ENCODE data around the gene MYEF2. TPM values are rescaled to one million over a fixed set of nuclear protein-coding genes. Genes with fewer than 3 reads are reported as not detected.
A peak's percentile ranks its signal among the peaks of the same experiment; 100 is the strongest.

The MYEF2 gene
- total RNA-seq, 4 donors from 2014 or later: 3.4 to 16.3 (median 5.9) TPM

DNA sequence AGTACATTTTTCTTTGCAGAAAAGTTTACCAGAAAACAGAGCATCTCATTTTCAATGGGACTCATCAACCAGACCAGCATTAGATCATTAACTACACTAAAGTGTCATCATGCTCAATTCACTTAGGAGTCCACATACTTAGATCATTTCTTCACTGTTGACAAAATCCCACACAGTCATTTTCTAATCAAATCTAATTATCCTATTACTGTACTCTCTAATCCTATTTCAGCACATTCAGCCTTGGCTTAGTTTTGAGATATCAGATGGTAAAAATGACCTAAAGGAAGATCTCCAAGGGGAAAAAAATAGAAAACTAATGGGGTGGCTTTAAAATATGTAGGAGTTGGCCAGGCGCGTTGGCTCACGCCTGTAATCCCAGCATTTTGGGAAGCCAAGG, 8.2 kb upstream of the MYEF2 start:
- Histone ChIP-seq H3K9me3 (no peaks in the 10 kb centered on the region), H3K27ac (no peak overlapping the region), H3K4me3 (no peak overlapping the region), H3K27me3 (peaks cover 4% of the 10 kb centered on the region), H3K4me1 (no peaks in the 10 kb centered on the region), H3K36me3 (no peaks in the 10 kb centered on the region)
- no peak for DNase-seq (ENCODE audit: low spot score in 2 of 2)
- WGBS: 94% methylated on average over 3 of the region's 3 CpGs
- TF ChIP-seq POLR2AphosphoS5 (IDR thresholded peaks at IDR 0.05): no peak
- TF ChIP-seq, protein P1, sequence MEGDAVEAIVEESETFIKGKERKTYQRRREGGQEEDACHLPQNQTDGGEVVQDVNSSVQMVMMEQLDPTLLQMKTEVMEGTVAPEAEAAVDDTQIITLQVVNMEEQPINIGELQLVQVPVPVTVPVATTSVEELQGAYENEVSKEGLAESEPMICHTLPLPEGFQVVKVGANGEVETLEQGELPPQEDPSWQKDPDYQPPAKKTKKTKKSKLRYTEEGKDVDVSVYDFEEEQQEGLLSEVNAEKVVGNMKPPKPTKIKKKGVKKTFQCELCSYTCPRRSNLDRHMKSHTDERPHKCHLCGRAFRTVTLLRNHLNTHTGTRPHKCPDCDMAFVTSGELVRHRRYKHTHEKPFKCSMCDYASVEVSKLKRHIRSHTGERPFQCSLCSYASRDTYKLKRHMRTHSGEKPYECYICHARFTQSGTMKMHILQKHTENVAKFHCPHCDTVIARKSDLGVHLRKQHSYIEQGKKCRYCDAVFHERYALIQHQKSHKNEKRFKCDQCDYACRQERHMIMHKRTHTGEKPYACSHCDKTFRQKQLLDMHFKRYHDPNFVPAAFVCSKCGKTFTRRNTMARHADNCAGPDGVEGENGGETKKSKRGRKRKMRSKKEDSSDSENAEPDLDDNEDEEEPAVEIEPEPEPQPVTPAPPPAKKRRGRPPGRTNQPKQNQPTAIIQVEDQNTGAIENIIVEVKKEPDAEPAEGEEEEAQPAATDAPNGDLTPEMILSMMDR (IDR thresholded peaks at IDR 0.05): no peak
- TF ChIP-seq EP300 (IDR thresholded peaks at IDR 0.05): no peak
- TF ChIP-seq POLR2A (IDR thresholded peaks at IDR 0.05): no peak

DNA sequence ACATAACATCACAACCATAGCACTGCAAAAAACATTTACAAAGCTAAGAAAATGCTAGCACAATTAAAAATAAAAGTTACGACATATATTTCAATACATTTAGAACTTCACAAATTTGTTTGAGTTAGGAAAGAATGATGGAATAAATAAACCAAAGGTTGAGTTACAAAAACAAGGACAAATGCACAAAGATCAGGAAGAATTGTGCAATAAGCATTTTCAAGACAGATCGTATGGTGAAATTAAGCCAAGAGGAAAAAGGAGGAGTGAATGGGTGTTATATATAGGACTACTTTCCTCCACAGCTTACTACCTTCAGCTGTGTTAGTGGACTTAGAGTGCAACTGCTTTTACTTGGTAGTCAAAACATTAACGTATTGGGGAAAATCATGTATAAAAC, 7.4 kb upstream of the MYEF2 start:
- H3K4me3 ChIP-seq: no peak overlapping the region
- no peak for DNase-seq (ENCODE audit: low spot score in 2 of 2)
- H3K27ac ChIP-seq: no peak overlapping the region
- 87% methylated on average over 3 of the region's 3 CpGs for WGBS
- no peaks in the 10 kb centered on the region for H3K36me3 ChIP-seq
- TF ChIP-seq, protein P1 (IDR thresholded peaks at IDR 0.05): no peak
- no peak for TF ChIP-seq POLR2AphosphoS5 (IDR thresholded peaks at IDR 0.05)
- TF ChIP-seq EP300 (IDR thresholded peaks at IDR 0.05): no peak
- no peak for TF ChIP-seq POLR2A (IDR thresholded peaks at IDR 0.05)
- H3K9me3 ChIP-seq: no peaks in the 10 kb centered on the region
- H3K4me1 ChIP-seq: no peaks in the 10 kb centered on the region
- peaks cover 4% of the 10 kb centered on the region for H3K27me3 ChIP-seq

DNA sequence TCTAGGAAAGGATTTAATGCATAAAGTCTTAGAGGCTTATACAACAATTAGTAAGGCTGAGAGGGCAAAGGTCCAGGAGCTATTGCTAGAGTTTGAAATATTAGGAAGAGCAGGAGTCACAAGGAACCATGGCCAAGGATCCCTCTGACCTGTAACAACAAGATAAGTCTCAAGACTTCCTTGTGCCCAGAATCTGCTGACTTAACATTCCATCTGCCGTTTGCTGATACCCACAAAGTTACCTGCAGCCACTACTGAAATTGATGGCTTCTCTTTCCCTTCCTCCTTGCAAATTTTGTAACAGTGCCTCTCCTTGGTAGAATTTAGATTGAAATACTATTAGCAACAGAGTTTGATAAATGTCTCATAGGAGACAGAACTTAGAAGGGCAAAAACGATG, 4.7 kb upstream of the MYEF2 start:
- TF ChIP-seq POLR2AphosphoS5 (IDR thresholded peaks at IDR 0.05): no peak
- TF ChIP-seq EP300 (IDR thresholded peaks at IDR 0.05): no peak
- TF ChIP-seq, protein P1 (IDR thresholded peaks at IDR 0.05): no peak
- no peak for TF ChIP-seq POLR2A (IDR thresholded peaks at IDR 0.05)
- Histone ChIP-seq H3K4me3 (no peak overlapping the region), H3K27ac (no peak overlapping the region), H3K4me1 (peaks cover 8% of the 10 kb centered on the region), H3K9me3 (no peaks in the 10 kb centered on the region), H3K27me3 (peaks cover 14% of the 10 kb centered on the region), H3K36me3 (no peaks in the 10 kb centered on the region)
- 53% methylated on average over 2 of the region's 2 CpGs for WGBS
- DNase-seq (ENCODE audit: low spot score in 2 of 2): no peak

DNA sequence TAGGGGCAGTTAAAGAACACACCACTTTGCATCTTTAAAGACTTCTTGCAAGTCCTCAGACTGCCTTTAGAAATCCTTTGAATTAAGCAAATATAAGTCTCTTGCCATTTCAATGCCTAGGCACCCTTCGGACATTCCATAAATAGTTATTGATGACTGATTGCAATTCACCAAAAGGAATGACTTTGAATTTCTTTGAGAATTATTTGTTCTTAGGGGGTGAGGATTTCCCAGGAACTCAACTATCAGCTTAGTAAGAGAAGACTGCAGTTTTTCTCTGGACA, 495 bp upstream of the MYEF2 start:
- peaks cover 21% of the 10 kb centered on the region for H3K27me3 ChIP-seq
- no peak overlapping the region for H3K27ac ChIP-seq
- H3K9me3 ChIP-seq: no peaks in the 10 kb centered on the region
- H3K4me1 ChIP-seq: peaks cover 15% of the 10 kb centered on the region
- no peaks in the 10 kb centered on the region for H3K36me3 ChIP-seq
- DNase-seq (ENCODE audit: low spot score in 2 of 2): no peak
- TF ChIP-seq, protein P1 (IDR thresholded peaks at IDR 0.05): no peak
- TF ChIP-seq POLR2AphosphoS5 (IDR thresholded peaks at IDR 0.05) (no peak), POLR2A (IDR thresholded peaks at IDR 0.05) (no peak), EP300 (IDR thresholded peaks at IDR 0.05) (no peak)
- H3K4me3 ChIP-seq: peak overlapping the region; percentile 58
- 89% methylated on average over 1 of the region's 1 CpG for WGBS

DNA sequence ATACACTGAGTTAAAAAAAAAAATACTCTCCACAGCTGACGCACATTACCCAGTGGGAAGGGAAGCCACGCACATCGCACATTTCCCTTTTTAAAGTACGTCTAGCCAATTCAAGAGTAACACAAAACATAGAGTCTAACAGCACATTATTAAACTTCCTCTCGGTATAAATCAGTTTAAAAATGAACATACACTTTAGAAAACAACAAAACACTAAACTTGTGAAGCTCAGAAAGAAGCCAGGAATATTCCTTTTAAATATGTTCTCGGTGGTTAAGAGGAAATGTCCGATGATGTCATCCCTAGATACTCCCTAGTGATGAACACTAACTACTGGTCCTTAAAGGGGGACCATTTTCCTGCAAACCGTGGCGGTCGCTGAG, 721 bp downstream of the MYEF2 start:
- TF ChIP-seq POLR2AphosphoS5 (IDR thresholded peaks at IDR 0.05): no peak
- TF ChIP-seq, protein P1 (IDR thresholded peaks at IDR 0.05): no peak
- no peaks in the 10 kb centered on the region for H3K9me3 ChIP-seq
- no peak for DNase-seq (ENCODE audit: low spot score in 2 of 2)
- H3K4me3 ChIP-seq: peak overlapping the region; percentile 58
- no peak overlapping the region for H3K27ac ChIP-seq
- peaks cover 15% of the 10 kb centered on the region for H3K4me1 ChIP-seq
- H3K27me3 ChIP-seq: peaks cover 21% of the 10 kb centered on the region
- 5% methylated on average over 10 of the region's 10 CpGs for WGBS
- no peaks in the 10 kb centered on the region for H3K36me3 ChIP-seq

Data from suprapubic skin (tissue), 4 donors.